CD4-positive, alpha-beta T cell (primary cell): ENCODE data around the gene ZNF500. TPM values are rescaled to one million over a fixed set of nuclear protein-coding genes. Genes with fewer than 3 reads are reported as not detected.

ENCODE experiments used
- ATAC-seq: fragments of 200-7000 bp; cut with Tn5 transposase; one replicate; pipeline ENCODE4 v1.10.0; 2022; ENCODE audit warnings: mild to moderate bottlenecking; ENCODE audit not compliant: poor library complexity
- CTCF ChIA-PET: fragments of 350-600 bp; sonication (Branson Sonifier 250); formaldehyde crosslinking; loops from one replicate; lab custom pipeline; 2021; ENCODE audit warnings: antibody characterized with exemption, inconsistent platforms; lab: Charles Lee
- POLR2A ChIA-PET: fragments of 350-600 bp; sonication (Branson Sonifier 250); formaldehyde crosslinking; loops from one replicate; lab custom pipeline; 2021; ENCODE audit warnings: antibody characterized with exemption, inconsistent platforms; lab: Charles Lee
- DNase-seq, 14 experiments: peaks; one replicate each; pipeline ENCODE4 v3.0.0-alpha.2; 2013 to 2020; ENCODE audit warnings: mixed read lengths in 2 of 14
- H3K27ac ChIP-seq, 2 donors: one replicate each; pipeline versions ENCODE4 v1.5.1 to v1.7.0; 2013; ENCODE audit warnings: low read length in 2 of 2, low read depth in 1 of 2, mild to moderate bottlenecking in 1 of 2
- H3K27me3 ChIP-seq, 2 experiments: 1 replicate in 1 of 2; 2 replicates in 1 of 2; pipeline versions ENCODE4 v1.6.1 to v1.7.0; 2013; ENCODE audit warnings: low read length in 2 of 2, control low read depth in 1 of 2, mild to moderate bottlenecking in 1 of 2, moderate library complexity in 1 of 2; ENCODE audit not compliant: insufficient read depth in 2 of 2, control insufficient read depth in 1 of 2
- H3K36me3 ChIP-seq: one replicate; pipeline ENCODE4 v1.6.1; 2013; ENCODE audit warnings: low read length, control low read depth; ENCODE audit not compliant: insufficient read depth
- H3K4me1 ChIP-seq: one replicate; pipeline ENCODE4 v1.6.1; 2013; ENCODE audit warnings: low read length, control low read depth; ENCODE audit not compliant: insufficient read depth
- H3K4me3 ChIP-seq: one replicate; pipeline ENCODE4 v1.5.1; 2013; ENCODE audit warnings: mild to moderate bottlenecking, low read length, moderate library complexity
- H3K9me3 ChIP-seq, 2 experiments: 1 replicate in 1 of 2; 2 replicates in 1 of 2; pipeline versions ENCODE4 v1.6.1 to v1.7.0; 2013; ENCODE audit warnings: low read length in 2 of 2, mild to moderate bottlenecking in 2 of 2, control low read depth in 1 of 2, moderate library complexity in 1 of 2; ENCODE audit not compliant: control insufficient read depth in 1 of 2, insufficient read depth in 1 of 2
- H3K27ac Mint-ChIP-seq: one replicate; pipeline ENCODE4 v1.8.0; 2020; ENCODE audit warnings: mixed read lengths
- H3K27me3 Mint-ChIP-seq: one replicate; pipeline ENCODE4 v1.8.0; 2021; ENCODE audit warnings: mixed read lengths
- H3K36me3 Mint-ChIP-seq: one replicate; pipeline ENCODE4 v1.8.0; 2021; ENCODE audit warnings: low read depth, mixed read lengths
- H3K4me1 Mint-ChIP-seq: one replicate; pipeline ENCODE4 v1.8.0; 2021; ENCODE audit warnings: low read depth, mixed read lengths
- H3K4me3 Mint-ChIP-seq: one replicate; pipeline ENCODE4 v1.8.0; 2020; ENCODE audit warnings: mild to moderate bottlenecking, mixed read lengths
- H3K9me3 Mint-ChIP-seq: one replicate; pipeline ENCODE4 v1.8.0; 2020; ENCODE audit warnings: mixed read lengths
- CTCF ChIP-seq: fragments of 200-600 bp; IDR thresholded peaks from one replicate; pipeline ENCODE4 v1.8.0; 2022; ENCODE audit warnings: antibody characterized with exemption, mild to moderate bottlenecking
- intact Hi-C, 2 experiments: fragments of 100-400 bp; cut with DNase I in 1 of 2; cut with micrococcal nuclease in 1 of 2; formaldehyde crosslinking; loops; one replicate each; pipeline versions ENCODE4 v1.15.1 to v1.9.0; 2023 to 2025; cut with DNase I, micrococcal nuclease
- total RNA-seq, 174 experiments: library from RNA in 2 of 174; stranded (reverse) in 2 of 174; gene quantifications; one replicate each; pipeline ENCODE4 v1.2.3 and lab custom pipeline; 2021 to 2026

Gene ZNF500
- total RNA-seq, 2 experiments from 2014 or later = 11.8 to 12.4 TPM

GRCh38 chr16:4746991-4747574, 19.9 kb downstream of the ZNF500 start:
- Mint-ChIP-seq H3K27ac (no peak overlapping the region), H3K4me3 (no peak overlapping the region), H3K4me1 (peaks cover 8% of the 10 kb centered on the region), H3K27me3 (no peaks in the 10 kb centered on the region), H3K9me3 (no peaks in the 10 kb centered on the region), H3K36me3 (peaks cover 9% of the 10 kb centered on the region)
- Histone ChIP-seq H3K4me3 (no peak overlapping the region), H3K9me3 (no peaks in the 10 kb centered on the region), H3K36me3 (peaks cover 13% of the 10 kb centered on the region), H3K27me3 (no peaks in the 10 kb centered on the region), H3K4me1 (peaks cover 24% of the 10 kb centered on the region), H3K27ac (no peak overlapping the region)
- no peak for TF ChIP-seq CTCF
- DNase-seq (no peak), ATAC-seq (no peak)
- intact Hi-C loops = no loop called here
- ChIA-PET POLR2A (no interaction called here), CTCF (no interaction called here)

GRCh38 chr16:4746215-4746614, 20.7 kb downstream of the ZNF500 start:
- Histone ChIP-seq H3K27ac (no peak overlapping the region), H3K4me3 (no peak overlapping the region), H3K4me1 (peaks cover 24% of the 10 kb centered on the region), H3K36me3 (peaks cover 6% of the 10 kb centered on the region), H3K9me3 (no peaks in the 10 kb centered on the region), H3K27me3 (no peaks in the 10 kb centered on the region)
- DNase-seq (no peak), ATAC-seq (no peak)
- ChIA-PET CTCF (no interaction called here), POLR2A (no interaction called here)
- H3K27me3 Mint-ChIP-seq = no peaks in the 10 kb centered on the region
- intact Hi-C loops = no loop called here
- no peak overlapping the region for H3K27ac Mint-ChIP-seq
- TF ChIP-seq CTCF = no peak
- H3K4me3 Mint-ChIP-seq = no peak overlapping the region
- no peaks in the 10 kb centered on the region for H3K9me3 Mint-ChIP-seq
- H3K36me3 Mint-ChIP-seq = peaks cover 5% of the 10 kb centered on the region
- peaks cover 8% of the 10 kb centered on the region for H3K4me1 Mint-ChIP-seq

GRCh38 chr16:4745274-4745569, 21.7 kb downstream of the ZNF500 start:
- POLR2A ChIA-PET = no interaction called here
- ATAC-seq = no peak

More at GRCh38 chr16:4745274-4745569, 21.7 kb downstream of the ZNF500 start:
- CTCF ChIA-PET = no interaction called here
- Histone ChIP-seq H3K4me3 (no peak overlapping the region), H3K9me3 (no peaks in the 10 kb centered on the region), H3K27me3 (no peaks in the 10 kb centered on the region), H3K4me1 (peaks cover 24% of the 10 kb centered on the region), H3K27ac (no peak overlapping the region), H3K36me3 (no peaks in the 10 kb centered on the region)
- H3K27me3 Mint-ChIP-seq = no peaks in the 10 kb centered on the region
- no peaks in the 10 kb centered on the region for H3K36me3 Mint-ChIP-seq
- no peak for DNase-seq
- intact Hi-C loops = no loop called here
- peaks cover 8% of the 10 kb centered on the region for H3K4me1 Mint-ChIP-seq
- H3K4me3 Mint-ChIP-seq = no peak overlapping the region
- no peak overlapping the region for H3K27ac Mint-ChIP-seq
- H3K9me3 Mint-ChIP-seq = no peaks in the 10 kb centered on the region
- TF ChIP-seq CTCF = no peak
